Measurements from ENCODE around the gene MAGI1.

MAGI1 gene

DNA sequence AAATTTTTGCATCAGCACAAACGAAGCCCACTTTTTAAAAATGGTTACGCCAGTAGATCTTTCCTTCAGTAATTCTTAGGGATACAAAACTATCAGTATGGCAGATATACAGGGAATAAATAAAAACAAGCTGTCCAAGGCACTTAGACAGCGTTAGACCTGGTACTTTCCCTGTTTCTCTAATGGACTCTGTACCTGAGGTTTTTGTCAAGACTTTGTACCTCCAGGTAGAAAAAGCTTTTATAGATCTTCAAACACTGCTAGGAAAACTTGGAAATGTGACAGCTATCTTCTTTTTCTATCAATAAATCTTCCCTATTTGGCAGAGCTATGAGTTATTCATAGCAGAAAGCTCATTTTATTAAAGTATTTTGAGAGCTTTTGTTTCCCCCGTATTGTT is 477.8 kb downstream of the MAGI1 start:
- Histone ChIP-seq H2AFZ (ENCODE audit: low read length) (no peak overlapping the region), H3K27me3 (ENCODE audit: insufficient read depth, low read length, poor library complexity, severe bottlenecking) (no peaks in the 10 kb centered on the region), H3F3A (ENCODE audit: low read depth) (no peaks in the 10 kb centered on the region), H3K36me3 (ENCODE audit: insufficient read depth, low read length) (no peaks in the 10 kb centered on the region), H3K9ac (ENCODE audit: low read depth, low read length, poor library complexity, severe bottlenecking) (no peak overlapping the region), H3K9me3 (ENCODE audit: insufficient read depth, low read depth, low read length) (no peaks in the 10 kb centered on the region), H3K4me3 (ENCODE audit: low read length, poor library complexity, severe bottlenecking) (no peak overlapping the region), H3K79me2 (ENCODE audit: insufficient read depth, low read length) (no peaks in the 10 kb centered on the region), H4K20me1 (ENCODE audit: insufficient read depth, low read length, poor library complexity, severe bottlenecking) (no peaks in the 10 kb centered on the region), H3K4me2 (ENCODE audit: low read depth, low read length, poor library complexity, severe bottlenecking) (no peak overlapping the region), H3K4me1 (ENCODE audit: insufficient read depth, low read length, poor library complexity, severe bottlenecking) (peaks cover 12% of the 10 kb centered on the region), H3K9me2 (replicated peaks; ENCODE audit: low read depth, low read length) (no peaks in the 10 kb centered on the region)
- no peak for TF ChIP-seq EZH2phosphoT487 (IDR thresholded peaks at IDR 0.05; ENCODE audit: borderline replicate concordance)
- TF ChIP-seq, protein P1, sequence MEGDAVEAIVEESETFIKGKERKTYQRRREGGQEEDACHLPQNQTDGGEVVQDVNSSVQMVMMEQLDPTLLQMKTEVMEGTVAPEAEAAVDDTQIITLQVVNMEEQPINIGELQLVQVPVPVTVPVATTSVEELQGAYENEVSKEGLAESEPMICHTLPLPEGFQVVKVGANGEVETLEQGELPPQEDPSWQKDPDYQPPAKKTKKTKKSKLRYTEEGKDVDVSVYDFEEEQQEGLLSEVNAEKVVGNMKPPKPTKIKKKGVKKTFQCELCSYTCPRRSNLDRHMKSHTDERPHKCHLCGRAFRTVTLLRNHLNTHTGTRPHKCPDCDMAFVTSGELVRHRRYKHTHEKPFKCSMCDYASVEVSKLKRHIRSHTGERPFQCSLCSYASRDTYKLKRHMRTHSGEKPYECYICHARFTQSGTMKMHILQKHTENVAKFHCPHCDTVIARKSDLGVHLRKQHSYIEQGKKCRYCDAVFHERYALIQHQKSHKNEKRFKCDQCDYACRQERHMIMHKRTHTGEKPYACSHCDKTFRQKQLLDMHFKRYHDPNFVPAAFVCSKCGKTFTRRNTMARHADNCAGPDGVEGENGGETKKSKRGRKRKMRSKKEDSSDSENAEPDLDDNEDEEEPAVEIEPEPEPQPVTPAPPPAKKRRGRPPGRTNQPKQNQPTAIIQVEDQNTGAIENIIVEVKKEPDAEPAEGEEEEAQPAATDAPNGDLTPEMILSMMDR (conservative IDR thresholded peaks at IDR 0.05; ENCODE audit: low read length), result no peak

DNA sequence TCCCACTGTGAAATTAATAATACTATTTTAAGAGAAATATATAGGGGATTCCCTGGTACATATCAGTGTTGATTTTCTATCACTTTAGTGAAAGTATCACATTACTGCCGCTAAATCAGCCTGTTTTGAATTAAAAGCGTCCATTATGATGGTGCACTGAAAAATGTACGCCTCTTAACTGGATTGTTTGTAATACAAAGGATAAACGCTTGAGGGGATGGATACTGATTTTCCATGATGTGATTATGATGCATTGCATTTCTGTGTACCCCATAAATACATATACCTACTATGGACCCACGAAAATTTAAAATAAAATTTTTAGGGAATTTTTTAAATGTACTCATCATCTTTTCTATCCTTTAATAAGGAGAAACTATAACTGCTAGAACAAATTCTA is 478.6 kb downstream of the MAGI1 start:
- H3K9ac ChIP-seq (ENCODE audit: low read depth, low read length, poor library complexity, severe bottlenecking), result no peak overlapping the region
- H3K4me1 ChIP-seq (ENCODE audit: insufficient read depth, low read length, poor library complexity, severe bottlenecking), result peaks cover 12% of the 10 kb centered on the region
- no peaks in the 10 kb centered on the region for H3K36me3 ChIP-seq (ENCODE audit: insufficient read depth, low read length)
- H3K4me3 ChIP-seq (ENCODE audit: low read length, poor library complexity, severe bottlenecking), result no peak overlapping the region
- TF ChIP-seq EZH2phosphoT487 (IDR thresholded peaks at IDR 0.05; ENCODE audit: borderline replicate concordance), result no peak
- TF ChIP-seq, protein P1 (conservative IDR thresholded peaks at IDR 0.05; ENCODE audit: low read length), result no peak
- H3K4me2 ChIP-seq (ENCODE audit: low read depth, low read length, poor library complexity, severe bottlenecking), result no peak overlapping the region
- H3F3A ChIP-seq (ENCODE audit: low read depth), result no peaks in the 10 kb centered on the region
- no peak overlapping the region for H2AFZ ChIP-seq (ENCODE audit: low read length)
- H3K27me3 ChIP-seq (ENCODE audit: insufficient read depth, low read length, poor library complexity, severe bottlenecking), result no peaks in the 10 kb centered on the region
- H3K9me3 ChIP-seq (ENCODE audit: insufficient read depth, low read depth, low read length), result no peaks in the 10 kb centered on the region
- no peaks in the 10 kb centered on the region for H3K79me2 ChIP-seq (ENCODE audit: insufficient read depth, low read length)
- no peaks in the 10 kb centered on the region for H4K20me1 ChIP-seq (ENCODE audit: insufficient read depth, low read length, poor library complexity, severe bottlenecking)
- H3K9me2 ChIP-seq (replicated peaks; ENCODE audit: low read depth, low read length), result no peaks in the 10 kb centered on the region

DNA sequence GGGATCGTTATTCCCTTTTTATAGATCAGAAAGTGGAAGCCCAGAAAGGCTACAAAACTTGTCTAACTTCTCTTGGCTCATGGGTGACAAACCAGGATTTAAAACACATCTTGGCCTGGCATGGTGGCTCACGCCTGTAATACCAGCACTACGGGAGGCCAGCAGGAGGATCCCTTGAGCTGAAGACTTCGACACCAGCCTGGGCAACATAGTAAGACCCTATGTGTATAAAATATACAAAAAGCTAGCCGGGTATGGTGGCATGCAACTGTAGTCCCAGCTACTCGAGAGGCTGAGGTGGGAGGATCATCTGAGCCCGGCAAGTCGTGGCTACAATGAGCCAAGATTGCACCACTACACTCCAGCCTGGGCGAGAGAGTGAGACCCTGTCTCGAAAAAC is 479.1 kb downstream of the MAGI1 start:
- no peaks in the 10 kb centered on the region for H3K9me2 ChIP-seq (replicated peaks; ENCODE audit: low read depth, low read length)
- no peak overlapping the region for H2AFZ ChIP-seq (ENCODE audit: low read length)
- H4K20me1 ChIP-seq (ENCODE audit: insufficient read depth, low read length, poor library complexity, severe bottlenecking), result no peaks in the 10 kb centered on the region
- H3K9ac ChIP-seq (ENCODE audit: low read depth, low read length, poor library complexity, severe bottlenecking), result no peak overlapping the region
- H3K4me2 ChIP-seq (ENCODE audit: low read depth, low read length, poor library complexity, severe bottlenecking), result no peak overlapping the region
- H3K4me3 ChIP-seq (ENCODE audit: low read length, poor library complexity, severe bottlenecking), result no peak overlapping the region
- no peaks in the 10 kb centered on the region for H3F3A ChIP-seq (ENCODE audit: low read depth)
- H3K4me1 ChIP-seq (ENCODE audit: insufficient read depth, low read length, poor library complexity, severe bottlenecking), result peaks cover 12% of the 10 kb centered on the region
- no peaks in the 10 kb centered on the region for H3K9me3 ChIP-seq (ENCODE audit: insufficient read depth, low read depth, low read length)
- TF ChIP-seq EZH2phosphoT487 (IDR thresholded peaks at IDR 0.05; ENCODE audit: borderline replicate concordance), result no peak
- TF ChIP-seq, protein P1 (conservative IDR thresholded peaks at IDR 0.05; ENCODE audit: low read length), result no peak
- H3K79me2 ChIP-seq (ENCODE audit: insufficient read depth, low read length), result no peaks in the 10 kb centered on the region
- no peaks in the 10 kb centered on the region for H3K27me3 ChIP-seq (ENCODE audit: insufficient read depth, low read length, poor library complexity, severe bottlenecking)
- no peaks in the 10 kb centered on the region for H3K36me3 ChIP-seq (ENCODE audit: insufficient read depth, low read length)

All from Loucy (cell line).